ENCODE results near the gene GADD45GIP1. TPM values are rescaled to one million over a fixed set of nuclear protein-coding genes. Genes with fewer than 3 reads are reported as not detected.
A peak's percentile ranks its signal among the peaks of the same experiment; 100 is the strongest.

GADD45GIP1 gene
- total and polyA plus RNA-seq, 8 donors, result 14.7 to 35.2 (median 25.5) TPM

DNA sequence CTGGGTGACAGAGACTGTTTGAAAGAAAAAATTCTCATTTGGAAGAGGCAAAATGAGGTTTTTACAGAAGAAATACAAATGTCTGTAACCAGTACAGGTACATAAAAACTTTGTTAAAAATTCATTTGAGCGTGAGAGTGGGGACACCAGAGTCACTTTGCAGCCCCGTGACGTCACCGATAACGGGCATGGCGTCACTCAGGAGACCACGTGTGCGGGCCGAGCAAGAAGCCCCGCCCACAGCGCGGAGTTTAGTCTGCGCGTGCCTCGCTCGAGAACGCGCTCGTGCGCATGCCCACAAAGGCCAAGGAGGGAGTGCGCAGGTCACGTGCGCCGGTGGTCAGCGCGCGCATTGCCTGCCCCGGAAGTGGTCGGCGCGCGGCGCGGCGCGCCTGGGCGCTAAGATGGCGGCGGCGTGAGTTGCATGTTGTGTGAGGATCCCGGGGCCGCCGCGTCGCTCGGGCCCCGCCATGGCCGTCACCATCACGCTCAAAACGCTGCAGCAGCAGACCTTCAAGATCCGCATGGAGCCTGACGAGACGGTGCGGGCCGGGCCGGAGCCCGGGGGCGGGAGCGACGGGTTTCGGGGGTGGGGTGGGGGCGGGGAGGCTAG, 11.4 kb downstream of the GADD45GIP1 start, which contains the start of gene RAD23A:
Gene RAD23A, plus strand, starts transcription at position 384 of the 613 bp plus-strand sequence. Its CDS starts 87 bp downstream, at position 471.
- peaks cover 16 to 88% of the 10 kb centered on the region in 2 donors for H3K4me1 ChIP-seq
- peak within 1 kb of the TSS; percentile 90 to 94 for H3K27ac ChIP-seq
- H3K4me3 ChIP-seq, result peak within 1 kb of the TSS; percentile 85 to 93
- H3K27me3 ChIP-seq, result no peaks in the 10 kb centered on the region
- peaks cover 0 to 77% of the 10 kb centered on the region in 2 donors for H3K36me3 ChIP-seq
- peak; percentile 91 for ATAC-seq
- TF ChIP-seq, protein P1, sequence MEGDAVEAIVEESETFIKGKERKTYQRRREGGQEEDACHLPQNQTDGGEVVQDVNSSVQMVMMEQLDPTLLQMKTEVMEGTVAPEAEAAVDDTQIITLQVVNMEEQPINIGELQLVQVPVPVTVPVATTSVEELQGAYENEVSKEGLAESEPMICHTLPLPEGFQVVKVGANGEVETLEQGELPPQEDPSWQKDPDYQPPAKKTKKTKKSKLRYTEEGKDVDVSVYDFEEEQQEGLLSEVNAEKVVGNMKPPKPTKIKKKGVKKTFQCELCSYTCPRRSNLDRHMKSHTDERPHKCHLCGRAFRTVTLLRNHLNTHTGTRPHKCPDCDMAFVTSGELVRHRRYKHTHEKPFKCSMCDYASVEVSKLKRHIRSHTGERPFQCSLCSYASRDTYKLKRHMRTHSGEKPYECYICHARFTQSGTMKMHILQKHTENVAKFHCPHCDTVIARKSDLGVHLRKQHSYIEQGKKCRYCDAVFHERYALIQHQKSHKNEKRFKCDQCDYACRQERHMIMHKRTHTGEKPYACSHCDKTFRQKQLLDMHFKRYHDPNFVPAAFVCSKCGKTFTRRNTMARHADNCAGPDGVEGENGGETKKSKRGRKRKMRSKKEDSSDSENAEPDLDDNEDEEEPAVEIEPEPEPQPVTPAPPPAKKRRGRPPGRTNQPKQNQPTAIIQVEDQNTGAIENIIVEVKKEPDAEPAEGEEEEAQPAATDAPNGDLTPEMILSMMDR (IDR thresholded peaks at IDR 0.05), result peak in 1 of 2 donors; percentile 20
- H3K9me3 ChIP-seq, result no peaks in the 10 kb centered on the region
- peak; percentile 97 to 99 (median 98) for DNase-seq
- intact Hi-C loops (cut with DNase I), result no loop called here

DNA sequence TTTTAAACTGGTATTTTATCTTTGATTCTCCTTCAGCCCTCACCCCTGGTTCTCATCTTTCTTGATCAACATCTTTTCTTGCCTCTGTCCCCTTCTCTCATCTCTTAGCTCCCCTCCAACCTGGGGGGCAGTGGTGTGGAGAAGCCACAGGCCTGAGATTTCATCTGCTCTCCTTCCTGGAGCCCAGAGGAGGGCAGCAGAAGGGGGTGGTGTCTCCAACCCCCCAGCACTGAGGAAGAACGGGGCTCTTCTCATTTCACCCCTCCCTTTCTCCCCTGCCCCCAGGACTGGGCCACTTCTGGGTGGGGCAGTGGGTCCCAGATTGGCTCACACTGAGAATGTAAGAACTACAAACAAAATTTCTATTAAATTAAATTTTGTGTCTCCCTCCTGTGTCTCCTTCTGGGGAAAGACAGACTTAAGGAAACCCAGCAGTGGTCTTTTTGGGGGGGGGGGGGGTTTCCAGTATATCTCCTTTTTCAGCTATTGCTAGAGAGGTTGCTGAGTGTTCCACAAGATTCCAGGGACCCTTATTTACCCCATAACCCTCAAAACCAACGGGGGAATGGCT, 12.8 kb downstream of the GADD45GIP1 start:
- peaks cover 26 to 88% of the 10 kb centered on the region in 2 donors for H3K4me1 ChIP-seq

DNA sequence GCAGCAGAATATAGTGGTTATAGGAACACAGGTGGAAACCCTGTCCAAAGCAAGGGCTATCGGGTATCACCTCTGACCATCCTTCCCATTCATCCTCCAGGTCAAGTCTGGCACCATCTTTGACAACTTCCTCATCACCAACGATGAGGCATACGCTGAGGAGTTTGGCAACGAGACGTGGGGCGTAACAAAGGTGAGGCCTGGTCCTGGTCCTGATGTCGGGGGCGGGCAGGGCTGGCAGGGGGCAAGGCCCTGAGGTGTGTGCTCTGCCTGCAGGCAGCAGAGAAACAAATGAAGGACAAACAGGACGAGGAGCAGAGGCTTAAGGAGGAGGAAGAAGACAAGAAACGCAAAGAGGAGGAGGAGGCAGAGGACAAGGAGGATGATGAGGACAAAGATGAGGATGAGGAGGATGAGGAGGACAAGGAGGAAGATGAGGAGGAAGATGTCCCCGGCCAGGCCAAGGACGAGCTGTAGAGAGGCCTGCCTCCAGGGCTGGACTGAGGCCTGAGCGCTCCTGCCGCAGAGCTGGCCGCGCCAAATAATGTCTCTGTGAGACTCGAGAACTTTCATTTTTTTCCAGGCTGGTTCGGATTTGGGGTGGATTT, 13.5 kb downstream of the GADD45GIP1 start:
- H3K4me3 ChIP-seq, result peak overlapping the region in 1 of 2 donors; percentile 18
- TF ChIP-seq, protein P1 (IDR thresholded peaks at IDR 0.05), result no peak
- DNase-seq (no peak), ATAC-seq (no peak)
- intact Hi-C loops (cut with DNase I), result no loop called here
- H3K4me1 ChIP-seq, result peaks cover 26 to 83% of the 10 kb centered on the region in 2 donors
- H3K27me3 ChIP-seq, result no peaks in the 10 kb centered on the region
- H3K36me3 ChIP-seq, result peaks cover 4 to 71% of the 10 kb centered on the region in 2 donors
- H3K27ac ChIP-seq, result peak overlapping the region; percentile 7 to 18
- no peaks in the 10 kb centered on the region for H3K9me3 ChIP-seq

More for the DNA sequence above, 12.8 kb downstream of the GADD45GIP1 start:
- Histone ChIP-seq H3K36me3 (peaks cover 4 to 77% of the 10 kb centered on the region in 2 donors), H3K27me3 (no peaks in the 10 kb centered on the region), H3K9me3 (no peaks in the 10 kb centered on the region), H3K27ac (no peak overlapping the region), H3K4me3 (peak overlapping the region in 1 of 2 donors; percentile 18)
- ATAC-seq (no peak), DNase-seq (no peak)
- TF ChIP-seq, protein P1 (IDR thresholded peaks at IDR 0.05), result no peak
- intact Hi-C loops (cut with DNase I), result no loop called here

DNA sequence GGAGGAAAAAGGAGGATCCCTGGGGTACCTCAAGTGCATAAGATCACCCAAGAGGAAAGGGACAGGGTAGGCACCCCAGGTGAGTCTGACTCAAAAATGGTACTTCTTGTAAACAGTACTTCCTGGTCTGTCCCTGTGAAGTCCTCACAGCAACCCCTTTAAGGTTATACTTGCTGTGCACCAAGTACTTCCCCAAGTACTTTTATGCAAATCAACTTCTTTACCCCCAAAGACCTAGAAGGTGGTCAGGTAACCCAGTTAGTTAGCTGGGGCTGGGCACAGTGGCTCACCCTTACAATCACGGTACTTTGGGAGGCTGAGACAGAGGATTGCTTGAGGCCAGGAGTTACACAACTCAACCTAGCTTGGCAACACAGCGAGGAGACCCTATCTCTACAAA, 16.1 kb downstream of the GADD45GIP1 start:
- intact Hi-C loops (cut with DNase I), result no loop called here

More for the DNA sequence above, 16.1 kb downstream of the GADD45GIP1 start:
- H3K4me3 ChIP-seq, result peak overlapping the region in 1 of 2 donors; percentile 89
- H3K27me3 ChIP-seq, result no peaks in the 10 kb centered on the region
- peaks cover 31 to 76% of the 10 kb centered on the region in 2 donors for H3K4me1 ChIP-seq
- peaks cover 4 to 61% of the 10 kb centered on the region in 2 donors for H3K36me3 ChIP-seq
- no peaks in the 10 kb centered on the region for H3K9me3 ChIP-seq
- no peak for DNase-seq
- ATAC-seq, result no peak
- TF ChIP-seq, protein P1 (IDR thresholded peaks at IDR 0.05), result no peak
- peak overlapping the region in 1 of 2 donors; percentile 93 for H3K27ac ChIP-seq

Data from left lung (tissue), 10 donors.